ENCODE measurements around the gene CCDC88B.

DNA sequence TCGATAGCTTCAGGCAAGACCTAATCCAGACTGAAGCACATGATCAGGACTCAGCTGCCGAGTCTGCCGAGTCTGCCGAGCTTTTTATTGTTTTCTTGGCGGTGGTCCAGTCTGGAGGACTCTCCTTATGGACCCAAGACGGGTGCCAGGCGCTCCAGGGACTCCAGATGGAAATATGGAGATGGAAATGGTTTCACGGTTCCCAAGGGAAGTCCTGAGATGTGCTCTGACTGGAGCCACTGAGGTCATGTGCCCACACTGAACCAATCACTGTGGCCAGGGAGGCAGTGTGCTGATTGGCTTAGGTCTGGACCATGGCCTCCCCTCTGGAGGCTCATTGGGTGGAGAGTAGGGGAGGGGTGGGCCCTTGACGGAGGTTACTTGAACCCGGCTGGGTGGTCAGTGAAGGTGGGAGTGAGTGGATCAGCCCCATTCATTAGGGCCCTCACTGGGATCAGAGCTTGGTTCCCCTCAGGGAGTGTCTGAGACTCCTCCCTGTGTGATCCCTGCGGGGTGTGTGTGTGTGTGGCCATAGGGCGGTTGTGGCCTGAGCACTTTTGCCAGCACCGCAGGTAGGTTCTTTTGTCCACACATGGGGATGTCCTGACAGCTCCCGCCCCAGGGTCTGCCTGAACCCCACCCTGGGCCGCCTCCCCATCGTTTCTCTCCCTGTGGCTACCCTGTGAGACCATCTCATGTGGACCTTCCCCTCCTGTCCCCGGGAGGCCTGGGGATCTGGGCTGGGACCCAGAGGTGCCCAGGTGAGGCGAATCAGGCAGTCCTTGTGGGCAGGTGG, 33.0 kb downstream of the CCDC88B start:
- TF ChIP-seq EZH2phosphoT487 (IDR thresholded peaks at IDR 0.05; ENCODE audit: insufficient read depth, low read depth) = no peak
- no peak for TF ChIP-seq EZH2 (IDR thresholded peaks at IDR 0.05; ENCODE audit: insufficient read depth, poor library complexity, severe bottlenecking)
